ENCODE data around the gene ZIC2.

ZIC2 gene

GRCh38 chr13:99974939-99975561, 6.5 kb upstream of the ZIC2 start:
- H3K4me3 ChIP-seq (ENCODE audit: control insufficient read depth, low read depth, low read length): no peak overlapping the region
- no peak for TF ChIP-seq CTCF (conservative IDR thresholded peaks at IDR 0.05; ENCODE audit: control insufficient read depth, insufficient read depth, low read depth, low read length)
- DNase-seq (ENCODE audit: low read depth): no peak

- no peak for DNase-seq (ENCODE audit: low read depth)
- H3K4me3 ChIP-seq (ENCODE audit: control insufficient read depth, low read depth, low read length): no peak overlapping the region
- TF ChIP-seq CTCF (conservative IDR thresholded peaks at IDR 0.05; ENCODE audit: control insufficient read depth, insufficient read depth, low read depth, low read length): no peak
Observed at GRCh38 chr13:99975626-99976025, 6.0 kb upstream of the ZIC2 start.

GRCh38 chr13:99976575-99976974, 5.0 kb upstream of the ZIC2 start:
- no peak for TF ChIP-seq CTCF (conservative IDR thresholded peaks at IDR 0.05; ENCODE audit: control insufficient read depth, insufficient read depth, low read depth, low read length)
- no peak for DNase-seq (ENCODE audit: low read depth)
- H3K4me3 ChIP-seq (ENCODE audit: control insufficient read depth, low read depth, low read length): no peak overlapping the region

GRCh38 chr13:99977334-99977911, 4.2 kb upstream of the ZIC2 start:
- H3K4me3 ChIP-seq (ENCODE audit: control insufficient read depth, low read depth, low read length): no peak overlapping the region
- no peak for TF ChIP-seq CTCF (conservative IDR thresholded peaks at IDR 0.05; ENCODE audit: control insufficient read depth, insufficient read depth, low read depth, low read length)
- DNase-seq (ENCODE audit: low read depth): no peak

- no peak overlapping the region for H3K4me3 ChIP-seq (ENCODE audit: control insufficient read depth, low read depth, low read length)
Observed at GRCh38 chr13:99977912-99978798, 3.4 kb upstream of the ZIC2 start.

More at GRCh38 chr13:99977912-99978798, 3.4 kb upstream of the ZIC2 start:
- TF ChIP-seq CTCF (conservative IDR thresholded peaks at IDR 0.05; ENCODE audit: control insufficient read depth, insufficient read depth, low read depth, low read length): no peak
- no peak for DNase-seq (ENCODE audit: low read depth)

Measured in fibroblast of mammary gland (primary cell).